Measurements from ENCODE around the gene PDCL2.
A peak's percentile ranks its signal among the peaks of the same experiment; 100 is the strongest.
"Not testable (repeated sequence)": the region's sequence is repeated elsewhere in the genome, so short reads cannot be mapped to it uniquely, and the experiment has no call there.

Gene PDCL2

DNA sequence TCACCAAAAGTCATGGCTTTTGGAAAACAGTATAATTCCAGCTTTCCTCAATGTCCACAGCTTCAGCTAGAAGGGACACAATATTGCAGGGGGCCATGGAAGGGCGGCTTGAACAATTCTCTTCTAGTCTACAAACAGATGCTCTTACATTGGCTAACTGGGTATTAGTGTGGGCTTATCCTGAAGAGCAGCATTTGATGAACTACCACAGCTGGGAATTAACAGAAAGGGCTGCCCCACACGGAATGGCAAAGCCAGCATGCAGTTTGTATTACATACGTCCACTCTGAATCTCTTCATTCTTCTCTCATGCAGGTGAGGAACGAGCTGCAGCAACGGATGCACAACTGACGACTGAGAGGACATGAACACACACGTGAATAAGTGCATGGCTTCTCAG lies 13.0 kb upstream of the PDCL2 start:
- in situ Hi-C loops (cut with HindIII; ENCODE audit: low pct_ligation_motif_present, low pct_unique_long_range_greater_than_20kb, low sequenced_read_pairs) = no loop called here
- no peak for DNase-seq

DNA sequence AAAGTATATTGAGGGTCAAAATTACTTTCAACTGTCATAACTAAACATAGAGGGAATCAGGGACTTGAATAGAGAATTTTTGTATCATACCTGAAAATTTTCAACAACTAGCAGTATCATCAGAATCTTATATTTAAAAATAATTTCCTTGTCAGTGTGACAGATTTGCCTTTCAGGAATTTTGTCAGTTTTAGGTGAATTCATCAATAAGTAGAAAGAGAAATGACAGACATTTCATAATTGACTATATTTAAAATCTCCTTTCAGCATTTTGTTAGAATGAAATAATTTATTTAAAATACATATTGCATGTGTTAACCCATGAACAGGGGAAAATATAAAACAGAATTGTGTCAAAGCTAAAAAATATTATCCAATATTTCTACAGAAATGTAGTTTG lies 8.6 kb upstream of the PDCL2 start:
- DNase-seq = no peak

DNA sequence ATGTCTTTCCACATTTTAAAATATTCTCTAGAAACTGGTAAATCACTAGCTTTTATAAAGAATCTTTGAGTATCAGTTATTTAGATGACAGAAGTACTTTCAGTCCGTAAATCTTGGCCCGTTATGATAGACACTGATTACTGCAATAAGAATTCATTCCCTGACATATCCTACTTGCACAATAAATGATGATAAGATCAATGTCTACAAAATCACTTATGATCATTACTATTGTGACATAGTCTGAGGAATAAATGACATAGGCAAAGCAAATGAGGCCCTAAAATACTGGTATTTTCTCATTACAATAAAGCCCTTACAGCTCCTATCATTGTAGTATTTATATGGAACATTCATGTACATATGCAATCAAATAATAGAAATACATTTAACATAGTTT lies 6.6 kb upstream of the PDCL2 start:
- DNase-seq = no peak
- in situ Hi-C loops (cut with HindIII; ENCODE audit: low pct_ligation_motif_present, low pct_unique_long_range_greater_than_20kb, low sequenced_read_pairs) = no loop called here

More for the DNA sequence above, 8.6 kb upstream of the PDCL2 start:
- in situ Hi-C loops (cut with HindIII; ENCODE audit: low pct_ligation_motif_present, low pct_unique_long_range_greater_than_20kb, low sequenced_read_pairs) = no loop called here

DNA sequence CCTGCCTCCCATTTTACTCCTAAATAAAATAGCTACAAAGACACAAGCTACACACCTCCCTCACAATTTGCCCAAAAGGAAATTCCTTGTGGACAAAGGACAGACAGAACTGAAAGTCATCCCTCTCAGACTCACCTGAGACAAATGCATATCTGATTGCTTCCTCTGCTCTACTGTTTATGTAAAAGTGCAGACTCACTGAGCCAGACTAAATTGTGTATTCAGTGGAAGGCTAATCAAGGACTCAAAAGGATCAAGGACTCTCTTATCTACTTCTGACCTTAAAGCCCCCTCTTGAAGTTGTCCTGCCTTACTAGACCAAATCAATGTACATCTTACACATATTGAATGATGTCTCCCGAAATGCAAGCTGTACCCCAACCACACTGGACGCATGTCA lies 3.9 kb downstream of the PDCL2 start:
- in situ Hi-C loops (cut with HindIII; ENCODE audit: low pct_ligation_motif_present, low pct_unique_long_range_greater_than_20kb, low sequenced_read_pairs) = no loop called here
- no peak for DNase-seq

DNA sequence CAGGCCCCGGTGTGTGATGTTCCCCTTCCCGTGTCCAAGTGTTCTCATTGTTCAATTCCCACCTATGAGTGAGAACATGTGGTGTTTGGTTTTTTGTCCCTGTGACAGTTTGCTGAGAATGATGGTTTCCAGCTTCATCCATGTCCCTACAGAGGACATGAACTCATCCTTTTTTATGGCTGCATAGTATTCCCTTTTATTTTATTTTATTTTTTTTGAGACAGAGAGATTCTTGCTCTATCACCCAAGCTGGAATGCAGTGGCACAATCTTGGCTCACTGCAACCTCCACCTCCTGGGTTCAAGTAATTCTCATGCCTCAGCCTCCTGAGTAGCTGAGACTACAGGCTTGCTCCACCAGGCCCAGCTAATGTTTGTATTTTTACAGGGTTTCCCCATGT lies 9.3 kb downstream of the PDCL2 start:
- DNase-seq; in situ Hi-C loops (cut with HindIII; ENCODE audit: low pct_ligation_motif_present, low pct_unique_long_range_greater_than_20kb, low sequenced_read_pairs): not testable (repeated sequence)

DNA sequence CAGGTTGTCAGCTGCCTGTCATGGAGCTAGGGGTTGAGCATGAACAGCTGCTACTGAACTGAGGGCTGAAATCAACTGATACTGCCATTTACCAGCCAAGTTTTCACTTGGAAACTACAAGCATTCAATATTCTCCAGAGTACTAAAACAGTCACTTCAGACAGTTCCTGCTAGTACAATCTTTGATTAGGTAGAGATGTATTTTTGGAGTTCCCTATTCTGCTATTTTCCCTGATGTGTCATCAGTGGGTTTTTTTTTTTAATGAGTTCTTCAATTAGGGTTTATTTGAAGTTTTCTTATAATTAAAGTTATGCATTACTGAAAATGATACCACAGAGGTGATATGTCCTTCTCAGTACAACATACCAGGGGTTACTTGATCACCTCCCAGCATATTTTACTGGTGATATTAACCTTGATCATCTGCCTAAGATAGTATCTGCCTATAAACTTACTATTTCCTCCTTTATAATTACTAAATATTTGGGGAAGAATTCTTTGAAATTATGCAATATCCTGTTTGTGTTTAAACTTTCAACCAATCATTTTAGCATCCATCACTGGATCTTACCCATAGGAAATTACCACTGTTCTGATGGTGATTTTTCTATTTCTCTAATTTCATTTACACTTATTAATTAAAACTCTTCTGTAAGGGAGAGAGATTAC lies 13.6 kb downstream of the PDCL2 start:
- in situ Hi-C loops (cut with HindIII; ENCODE audit: low pct_ligation_motif_present, low pct_unique_long_range_greater_than_20kb, low sequenced_read_pairs) = no loop called here
- no peak for DNase-seq

DNA sequence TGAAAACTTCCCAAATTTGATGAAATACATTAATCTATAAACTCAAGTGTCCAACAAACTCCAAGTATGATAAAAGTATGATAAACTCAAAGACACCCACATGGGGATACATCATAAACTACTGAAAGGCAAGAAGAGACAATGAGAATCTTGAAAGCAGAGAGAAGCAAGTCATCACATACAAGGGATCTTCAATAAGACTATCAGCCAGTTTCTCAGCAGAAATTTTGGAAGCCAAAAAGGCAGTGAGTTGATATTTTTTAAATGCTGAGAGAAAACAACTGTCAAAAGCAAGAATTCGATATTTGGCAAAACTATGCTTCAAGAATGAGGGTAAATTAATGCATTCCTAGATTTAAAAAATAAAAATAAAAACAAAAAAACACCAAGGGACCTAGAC lies 16.5 kb downstream of the PDCL2 start:
- in situ Hi-C loops (cut with HindIII; ENCODE audit: low pct_ligation_motif_present, low pct_unique_long_range_greater_than_20kb, low sequenced_read_pairs) = no loop called here
- DNase-seq = no peak

DNA sequence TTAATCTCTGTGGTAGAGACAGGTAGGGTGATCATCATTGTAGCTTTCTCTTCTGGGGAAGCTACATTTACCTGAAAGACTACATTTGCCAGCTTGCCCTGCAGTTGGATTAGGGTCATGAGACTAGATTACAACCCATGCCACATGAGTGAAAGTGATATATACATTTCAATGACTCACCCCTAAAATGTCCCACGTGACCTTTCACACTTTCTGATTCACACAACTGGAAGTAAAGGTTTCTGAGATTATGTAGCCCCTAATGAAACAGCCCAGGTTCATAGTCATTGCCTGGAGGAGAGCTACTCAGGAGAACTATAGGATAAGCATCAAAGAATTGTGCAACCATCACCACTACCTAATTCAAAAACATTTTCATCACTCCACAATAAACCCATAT lies 17.8 kb downstream of the PDCL2 start:
- in situ Hi-C loops (cut with HindIII; ENCODE audit: low pct_ligation_motif_present, low pct_unique_long_range_greater_than_20kb, low sequenced_read_pairs) = no loop called here
- no peak for DNase-seq

DNA sequence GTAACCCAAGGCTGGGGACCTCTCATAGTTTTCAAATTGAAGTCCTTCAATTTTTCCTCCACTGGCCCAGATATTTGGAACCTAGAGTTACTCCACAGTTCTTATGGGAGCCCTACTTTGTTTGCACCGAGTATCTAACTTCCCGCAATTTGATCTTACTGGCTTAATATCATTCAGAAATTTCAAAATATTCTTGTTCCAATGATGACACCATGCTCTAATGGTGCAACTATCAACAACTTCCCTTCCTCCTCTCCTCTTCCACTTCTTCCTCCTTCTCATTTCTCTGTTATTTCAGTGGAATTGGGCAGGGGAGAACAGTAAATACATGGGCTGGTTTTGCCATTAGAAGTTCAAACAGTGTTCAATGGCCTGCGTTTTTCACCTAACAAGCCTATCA lies 20.2 kb downstream of the PDCL2 start:
- in situ Hi-C loops (cut with HindIII; ENCODE audit: low pct_ligation_motif_present, low pct_unique_long_range_greater_than_20kb, low sequenced_read_pairs) = no loop called here
- no peak for DNase-seq

DNA sequence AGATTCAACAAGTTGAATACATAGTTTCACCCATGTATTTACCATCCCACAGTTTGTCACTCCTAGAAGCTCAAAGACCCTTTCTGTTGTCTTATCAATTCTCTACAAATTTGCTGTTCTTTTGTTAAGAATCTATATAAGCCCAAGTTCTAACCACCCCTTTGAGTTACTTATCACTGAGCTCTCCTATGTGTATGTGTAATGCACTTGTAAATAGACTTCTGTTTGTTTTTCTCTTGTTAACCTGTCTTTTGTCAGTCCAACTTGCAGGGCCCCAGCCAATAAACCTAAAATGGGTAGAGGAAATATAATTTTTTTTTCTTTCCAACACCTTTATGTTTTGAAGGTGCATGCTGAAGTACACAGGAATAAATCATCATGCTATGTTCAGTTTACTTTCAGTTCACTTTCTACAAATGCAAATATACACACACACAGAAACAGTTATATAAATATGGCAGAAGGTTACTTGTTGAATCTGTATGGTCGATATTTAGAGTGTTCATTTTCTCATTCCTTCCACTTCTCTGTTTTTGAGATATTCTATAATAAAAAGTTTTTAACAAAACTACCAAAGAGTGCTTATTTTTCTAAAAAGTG lies 23.0 kb downstream of the PDCL2 start:
- in situ Hi-C loops (cut with HindIII; ENCODE audit: low pct_ligation_motif_present, low pct_unique_long_range_greater_than_20kb, low sequenced_read_pairs) = no loop called here
- no peak for DNase-seq

DNA sequence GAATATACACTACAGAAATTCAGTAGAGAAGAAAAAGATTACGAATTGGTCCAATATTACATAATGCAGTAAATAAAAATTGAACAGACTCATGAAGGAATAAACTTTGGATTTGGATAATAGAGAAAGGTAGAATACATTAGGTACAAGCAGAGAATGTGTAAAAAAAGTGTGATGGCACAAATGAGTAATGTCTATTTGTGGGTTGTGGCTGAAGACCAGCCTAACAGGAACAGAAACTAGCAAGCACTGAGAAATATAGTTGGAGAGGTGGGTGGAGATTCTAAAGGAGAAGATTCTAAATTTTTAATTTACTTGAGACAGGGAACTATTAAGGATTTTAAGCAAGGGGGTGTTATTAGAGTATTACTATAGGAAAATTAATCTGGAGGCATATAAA lies 30.2 kb downstream of the PDCL2 start:
- in situ Hi-C loops (cut with HindIII; ENCODE audit: low pct_ligation_motif_present, low pct_unique_long_range_greater_than_20kb, low sequenced_read_pairs) = no loop called here
- DNase-seq = no peak

DNA sequence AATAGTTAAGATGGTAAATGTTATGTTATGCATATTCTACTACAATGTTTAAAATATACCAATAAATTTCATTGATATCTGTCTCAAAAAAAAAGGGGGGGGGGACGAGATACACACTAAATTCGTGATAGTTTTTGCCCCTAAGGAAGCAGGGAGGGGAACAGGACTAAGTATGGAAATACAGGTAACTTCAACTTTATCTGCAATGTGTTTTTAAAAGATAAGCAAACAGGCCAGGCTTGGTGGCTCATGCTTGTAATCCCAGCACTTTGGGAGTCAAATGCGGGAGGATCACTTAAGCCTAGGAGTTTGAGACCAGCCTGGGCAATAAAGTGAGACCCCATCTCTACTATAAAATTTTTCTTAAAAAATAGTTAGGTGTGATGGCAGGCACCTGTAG lies 31.9 kb downstream of the PDCL2 start:
- in situ Hi-C loops (cut with HindIII; ENCODE audit: low pct_ligation_motif_present, low pct_unique_long_range_greater_than_20kb, low sequenced_read_pairs) = no loop called here
- DNase-seq = no peak

DNA sequence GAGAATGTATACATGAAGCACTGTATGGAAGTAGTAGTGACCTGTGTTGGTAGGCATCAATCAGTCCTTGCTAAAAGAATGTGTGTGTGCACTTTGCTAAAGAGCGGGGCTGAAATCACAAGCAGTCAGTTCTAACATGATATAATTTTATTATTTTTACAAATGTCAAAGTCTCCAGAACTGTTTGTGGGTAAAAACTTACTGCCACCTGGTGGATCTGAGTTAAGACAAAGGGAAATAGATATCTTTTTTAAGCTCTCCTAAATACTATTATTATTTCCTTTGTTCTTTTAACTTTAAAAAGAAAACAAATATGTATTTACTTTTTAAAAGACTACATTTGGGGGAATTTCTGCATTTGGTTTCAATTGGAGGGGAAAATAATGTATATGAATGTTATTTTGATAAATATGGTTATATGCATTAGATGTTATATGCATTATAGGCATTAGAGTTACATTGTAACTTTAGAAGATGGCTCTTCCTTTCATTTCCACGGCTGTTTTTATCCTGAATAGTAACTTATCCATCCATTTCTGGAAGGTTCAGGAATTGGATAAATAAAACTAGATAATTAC lies 37.5 kb downstream of the PDCL2 start:
- DNase-seq = peak; percentile 42
- in situ Hi-C loops (cut with HindIII; ENCODE audit: low pct_ligation_motif_present, low pct_unique_long_range_greater_than_20kb, low sequenced_read_pairs) = no loop called here

DNA sequence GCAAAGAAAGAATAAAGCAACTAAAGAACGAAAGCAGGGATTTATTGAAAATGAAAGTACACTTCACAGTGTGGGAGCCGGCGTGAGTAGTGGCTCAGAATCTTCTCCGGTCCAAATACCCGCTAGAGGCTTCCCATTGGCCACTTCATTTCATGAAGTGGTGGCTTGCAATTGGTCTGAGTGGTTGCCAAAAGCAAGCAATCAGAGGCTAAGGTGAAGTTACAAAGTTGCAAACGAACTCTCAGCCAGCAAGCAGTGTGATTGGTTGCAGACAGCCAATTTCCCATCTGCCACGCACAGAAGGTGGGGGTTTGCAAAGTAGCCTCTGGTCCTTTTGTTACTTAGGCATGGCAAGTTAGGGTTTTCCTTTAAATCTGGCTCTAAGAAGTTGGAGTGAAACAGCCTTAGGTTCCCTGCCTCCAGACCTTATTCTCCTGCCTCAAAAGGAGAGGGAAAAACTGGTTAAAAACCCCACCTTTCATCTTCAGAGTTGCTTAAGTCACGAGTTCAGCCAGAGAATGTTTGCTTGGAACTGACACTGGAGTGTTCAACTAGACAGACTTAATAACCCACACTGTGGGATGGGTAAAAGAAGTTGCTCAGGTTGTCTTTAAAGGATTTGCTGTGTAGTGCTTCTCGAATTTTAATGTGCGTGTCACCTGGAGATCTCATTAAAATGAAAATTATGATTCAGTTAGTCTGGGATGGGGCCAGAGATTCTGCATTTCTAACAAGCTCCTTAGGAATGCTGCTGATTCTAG lies 38.4 kb downstream of the PDCL2 start:
- in situ Hi-C loops (cut with HindIII; ENCODE audit: low pct_ligation_motif_present, low pct_unique_long_range_greater_than_20kb, low sequenced_read_pairs) = no loop called here
- DNase-seq = no peak

DNA sequence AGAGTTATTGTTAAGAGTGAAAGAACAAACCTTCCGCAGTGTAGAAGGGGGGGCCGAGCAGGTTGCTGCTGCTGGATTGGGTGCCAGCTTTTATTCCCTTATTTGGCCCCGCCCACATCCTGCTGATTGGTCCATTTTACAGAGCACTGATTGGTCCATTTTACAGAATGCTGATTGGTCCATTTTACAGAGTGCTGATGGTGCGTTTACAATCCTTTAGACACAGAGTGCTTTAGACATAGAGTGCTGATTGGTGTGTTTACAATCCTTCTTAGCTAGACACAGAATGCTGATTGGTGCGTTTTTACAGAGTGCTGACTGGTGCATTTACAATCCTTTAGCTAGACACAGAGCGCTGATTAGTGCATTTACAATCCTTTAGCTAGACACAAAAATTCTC lies 40.1 kb downstream of the PDCL2 start:
- in situ Hi-C loops (cut with HindIII; ENCODE audit: low pct_ligation_motif_present, low pct_unique_long_range_greater_than_20kb, low sequenced_read_pairs); DNase-seq: not testable (repeated sequence)

DNA sequence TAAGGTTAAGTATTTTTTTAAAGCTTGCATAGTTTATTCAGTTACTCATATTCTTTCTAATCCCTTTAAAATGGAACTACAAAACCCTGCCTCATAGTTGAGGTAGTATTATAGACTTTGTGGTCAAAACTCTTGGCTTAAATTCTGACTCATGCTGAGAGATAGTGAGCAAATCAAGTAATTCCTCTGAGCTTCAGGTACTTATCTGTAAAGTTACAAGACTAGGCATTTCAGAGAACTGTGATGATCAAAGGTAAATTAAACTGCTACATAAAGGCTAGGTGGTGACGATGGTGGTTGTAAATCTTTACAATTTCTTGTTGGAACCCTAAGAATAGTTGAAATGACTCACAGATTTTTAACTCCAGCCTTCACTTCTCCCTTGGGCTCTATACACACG lies 42.2 kb downstream of the PDCL2 start:
- DNase-seq = peak; percentile 64
- in situ Hi-C loops (cut with HindIII; ENCODE audit: low pct_ligation_motif_present, low pct_unique_long_range_greater_than_20kb, low sequenced_read_pairs) = no loop called here

DNA sequence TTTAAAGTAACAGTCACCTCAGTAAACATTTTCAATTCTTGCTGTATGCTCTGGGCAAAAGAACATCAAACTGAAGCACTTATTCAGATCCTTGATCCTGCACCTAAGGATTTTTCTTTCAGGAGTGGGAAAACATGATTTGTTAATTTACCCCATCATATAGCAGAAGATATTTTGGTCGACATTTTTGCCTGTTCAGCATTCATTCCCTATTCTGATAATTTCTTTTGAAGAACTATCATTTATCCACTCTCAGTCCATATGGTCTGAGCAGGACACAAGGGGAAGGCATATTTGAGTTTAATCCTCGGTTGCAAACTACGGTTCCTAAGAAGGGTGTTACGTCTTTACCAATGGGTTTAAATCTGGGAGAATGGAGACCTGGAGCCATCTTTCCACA lies 44.1 kb downstream of the PDCL2 start:
- in situ Hi-C loops (cut with HindIII; ENCODE audit: low pct_ligation_motif_present, low pct_unique_long_range_greater_than_20kb, low sequenced_read_pairs) = no loop called here
- DNase-seq = no peak

DNA sequence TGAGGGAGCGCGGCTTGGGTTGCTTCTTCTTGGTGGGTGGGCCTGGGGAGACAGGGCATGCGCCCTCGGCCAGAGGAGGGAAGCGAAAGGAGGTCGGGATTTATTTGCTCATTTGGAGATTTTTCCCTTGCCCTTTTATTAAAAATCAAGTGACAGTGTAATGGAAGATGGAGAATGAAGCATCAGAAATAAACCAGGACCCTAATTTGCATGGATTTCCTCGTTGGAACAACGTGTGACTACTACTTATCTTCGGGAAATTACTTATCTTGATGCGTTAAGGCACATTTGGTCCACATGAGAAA lies 44.6 kb downstream of the PDCL2 start:
- DNase-seq = peak; percentile 59
- in situ Hi-C loops (cut with HindIII; ENCODE audit: low pct_ligation_motif_present, low pct_unique_long_range_greater_than_20kb, low sequenced_read_pairs) = no loop called here

DNA sequence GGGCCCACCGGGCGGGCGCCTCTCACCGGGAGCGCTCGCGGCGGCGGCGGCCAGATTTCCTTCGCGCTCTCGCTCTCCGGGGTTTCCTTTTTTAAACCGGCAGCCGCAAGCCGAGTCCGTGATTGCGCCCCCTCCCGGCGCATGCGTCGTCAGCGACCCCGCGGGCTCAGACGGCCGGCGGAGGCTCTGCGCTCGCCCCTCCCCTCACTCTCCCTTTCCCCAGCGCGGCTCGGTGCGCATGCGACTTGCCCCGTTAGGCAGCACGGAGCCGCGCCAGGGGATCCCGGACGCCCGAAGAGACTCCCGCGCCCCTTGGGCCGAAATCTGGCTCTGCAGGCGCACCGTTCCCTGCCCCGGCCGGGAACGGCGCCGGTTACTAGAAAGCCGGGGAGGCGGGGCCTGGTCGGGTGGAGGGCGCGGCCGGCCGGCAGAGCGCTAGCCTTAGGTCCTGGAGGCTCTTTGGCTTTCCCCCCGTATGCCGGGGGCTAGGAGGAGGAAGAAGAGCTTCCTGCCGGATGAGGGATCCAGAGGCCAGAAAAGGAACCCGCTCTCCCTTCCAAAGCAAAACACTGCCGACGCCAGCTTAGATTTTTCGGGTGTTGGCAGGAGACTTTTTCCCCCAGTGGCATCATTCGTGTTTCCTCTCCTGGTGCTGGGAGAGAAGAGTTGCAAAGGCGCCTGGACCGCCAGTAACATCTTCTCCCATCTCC lies 45.1 kb downstream of the PDCL2 start, which contains the start of gene CLOCK:
TSS of gene CLOCK (minus strand) at position 154 of the 710 bp plus-strand sequence. CDS start 64,124 bp downstream, outside the sequence.
- in situ Hi-C loops (cut with HindIII; ENCODE audit: low pct_ligation_motif_present, low pct_unique_long_range_greater_than_20kb, low sequenced_read_pairs) = no loop called here
- DNase-seq = peak; percentile 83

Measured in ACHN (cell line).